NT2/D1 (cell line): Measurements from ENCODE around the gene BHLHE23.

Experiments used
- SUZ12 ChIP-seq: IDR thresholded peaks from 2 replicates; pipeline ENCODE4 v1.6.1; 2011; ENCODE audit not compliant: insufficient read length, insufficient read depth; ENCODE audit errors: extremely low read depth
- YY1 ChIP-seq: IDR thresholded peaks from 2 replicates; pipeline ENCODE4 v1.6.1; 2011; ENCODE audit not compliant: insufficient read length, insufficient read depth
- ZNF274 ChIP-seq: IDR thresholded peaks from 2 replicates; pipeline ENCODE4 v1.6.1; 2011; ENCODE audit warnings: mild to moderate bottlenecking, low read depth, low read length

DNA sequence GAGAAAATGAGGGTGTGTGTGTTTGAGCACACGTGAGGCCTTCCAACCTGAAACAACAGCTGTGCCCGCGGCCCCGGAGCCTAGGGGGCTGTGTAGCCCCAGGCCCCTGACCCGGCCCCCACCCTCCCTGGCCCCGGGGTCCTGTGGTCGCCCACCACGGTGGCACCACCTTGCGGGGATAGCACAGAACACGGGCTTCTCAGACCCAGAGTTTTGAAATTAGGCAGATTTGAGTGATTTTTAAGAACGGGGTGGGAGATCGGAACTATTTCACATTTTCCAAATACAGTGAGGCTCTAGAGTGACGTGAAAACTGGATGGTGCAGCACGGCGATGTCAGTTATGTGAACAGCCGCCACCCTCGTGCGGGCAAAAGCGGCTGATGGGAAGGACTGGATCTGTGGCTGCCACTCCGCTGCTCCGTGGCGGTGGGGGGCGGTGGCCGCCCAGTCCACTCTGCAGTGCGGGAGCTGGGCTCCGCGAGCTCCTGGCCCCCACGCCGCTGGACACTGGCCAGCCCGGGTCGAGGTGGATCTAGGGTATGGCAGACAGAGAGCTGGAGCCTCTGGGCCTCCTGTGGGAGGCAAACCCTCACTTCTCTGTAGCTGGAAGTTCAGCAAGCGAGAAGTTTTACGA lies 17.3 kb upstream of the BHLHE23 start:
- no peak for TF ChIP-seq ZNF274
- no peak for TF ChIP-seq YY1
- TF ChIP-seq SUZ12, result no peak
